Trophoblast cell (in vitro differentiated cells and primary cell): ENCODE measurements around the gene R3HCC1L.

ENCODE experiments used
- DNase-seq, 2 donors: peaks; one replicate each; pipeline ENCODE4 v3.0.0-alpha.2; 2016
- H2AFZ ChIP-seq: 2 replicates; pipeline ENCODE4 v1.6.1; 2013; ENCODE audit warnings: low read length, moderate library complexity, mild to moderate bottlenecking; ENCODE audit not compliant: insufficient read depth, poor library complexity
- H2AK5ac ChIP-seq: 2 replicates; pipeline ENCODE4 v1.6.1; 2013; ENCODE audit warnings: mild to moderate bottlenecking, low read length
- H2BK120ac ChIP-seq: 2 replicates; pipeline ENCODE4 v1.6.1; 2013; ENCODE audit warnings: low read length, mild to moderate bottlenecking, moderate library complexity; ENCODE audit not compliant: insufficient read depth, poor library complexity
- H2BK12ac ChIP-seq: 2 replicates; pipeline ENCODE4 v1.6.1; 2013; ENCODE audit warnings: mild to moderate bottlenecking, low read length, moderate library complexity
- H2BK5ac ChIP-seq: 2 replicates; pipeline ENCODE4 v1.6.1; 2013; ENCODE audit warnings: low read length, low read depth, moderate library complexity, mild to moderate bottlenecking; ENCODE audit not compliant: poor library complexity
- H3K14ac ChIP-seq: 2 replicates; pipeline ENCODE4 v1.6.1; 2013; ENCODE audit warnings: mild to moderate bottlenecking, low read length
- H3K18ac ChIP-seq: 2 replicates; pipeline ENCODE4 v1.6.1; 2013; ENCODE audit warnings: mild to moderate bottlenecking, low read length
- H3K23ac ChIP-seq: 2 replicates; pipeline ENCODE4 v1.6.1; 2013; ENCODE audit warnings: low read length
- H3K27ac ChIP-seq: 2 replicates; pipeline ENCODE4 v1.5.1; 2013; ENCODE audit warnings: low read depth, mild to moderate bottlenecking, inconsistent platforms, low read length, moderate library complexity
- H3K27me3 ChIP-seq: 2 replicates; pipeline ENCODE4 v1.6.1; 2013; ENCODE audit warnings: inconsistent platforms, mild to moderate bottlenecking, low read length, moderate library complexity; ENCODE audit not compliant: insufficient read depth
- H3K36me3 ChIP-seq, 2 experiments: 1 replicate in 1 of 2; 2 replicates in 1 of 2; pipeline ENCODE4 v1.6.1; 2013; ENCODE audit warnings: low read length in 2 of 2, mild to moderate bottlenecking in 2 of 2, moderate library complexity in 1 of 2; ENCODE audit not compliant: insufficient read depth in 2 of 2, control insufficient read depth in 1 of 2
- H3K4ac ChIP-seq: 2 replicates; pipeline ENCODE4 v1.6.1; 2013; ENCODE audit warnings: low read depth, mild to moderate bottlenecking, low read length, moderate library complexity
- H3K4me1 ChIP-seq, 2 experiments: 1 replicate in 1 of 2; 2 replicates in 1 of 2; pipeline ENCODE4 v1.6.1; 2013; ENCODE audit warnings: low read length in 2 of 2, mild to moderate bottlenecking in 2 of 2, moderate library complexity in 1 of 2; ENCODE audit not compliant: insufficient read depth in 2 of 2, control insufficient read depth in 1 of 2
- H3K4me2 ChIP-seq: 2 replicates; pipeline ENCODE4 v1.6.1; 2013; ENCODE audit warnings: inconsistent platforms, mild to moderate bottlenecking, low read length, moderate library complexity
- H3K4me3 ChIP-seq: 2 replicates; pipeline ENCODE4 v1.5.1; 2013; ENCODE audit warnings: mild to moderate bottlenecking, low read depth, low read length, inconsistent platforms
- H3K79me1 ChIP-seq: one replicate; pipeline ENCODE4 v1.6.1; 2013; ENCODE audit warnings: low read length
- H3K79me2 ChIP-seq: 2 replicates; pipeline ENCODE4 v1.6.1; 2013; ENCODE audit warnings: low read length, mild to moderate bottlenecking; ENCODE audit not compliant: control insufficient read depth, insufficient read depth, poor library complexity
- H3K9ac ChIP-seq: 2 replicates; pipeline ENCODE4 v1.6.1; 2013; ENCODE audit warnings: mild to moderate bottlenecking, low read length
- H3K9me3 ChIP-seq: 2 replicates; pipeline ENCODE4 v1.6.1; 2013; ENCODE audit warnings: low read depth, mild to moderate bottlenecking, control low read depth, inconsistent platforms, low read length; ENCODE audit not compliant: insufficient read depth
- H4K12ac ChIP-seq: 2 replicates; pipeline ENCODE4 v1.6.1; 2013; ENCODE audit warnings: low read depth, mild to moderate bottlenecking, low read length, moderate library complexity
- H4K8ac ChIP-seq: 2 replicates; pipeline ENCODE4 v1.6.1; 2013; ENCODE audit warnings: low read depth, mild to moderate bottlenecking, low read length, moderate library complexity
- H4K91ac ChIP-seq: one replicate; pipeline ENCODE4 v1.6.1; 2013; ENCODE audit warnings: low read depth, mild to moderate bottlenecking, low read length, moderate library complexity
- WGBS: extraction: QIAGEN DNeasy Blood & Tissue Kit; methylation state at CpG from one replicate; pipeline ENCODE4 v1.1.7; 2013; ENCODE audit warnings: missing lambda C conversion rate; ENCODE audit not compliant: insufficient read length, insufficient coverage; ENCODE audit errors: extremely low coverage; 5-methylcytosine and 5-hydroxymethylcytosine counted together

The R3HCC1L gene

GRCh38 chr10:98257961-98258360 is 123.5 kb downstream of the R3HCC1L start:
- H2BK12ac ChIP-seq = no peak overlapping the region
- no peaks in the 10 kb centered on the region for H3K9me3 ChIP-seq
- no peak overlapping the region for H3K4me2 ChIP-seq
- H4K91ac ChIP-seq = no peak overlapping the region
- no peak overlapping the region for H3K18ac ChIP-seq
- peaks cover 4 to 5% of the 10 kb centered on the region in 2 experiments for H3K36me3 ChIP-seq
- no peak overlapping the region for H3K23ac ChIP-seq
- H3K27me3 ChIP-seq = no peaks in the 10 kb centered on the region
- DNase-seq = no peak
- H3K79me1 ChIP-seq = no peaks in the 10 kb centered on the region
- H3K4me1 ChIP-seq = no peaks in the 10 kb centered on the region
- H3K4me3 ChIP-seq = no peak overlapping the region
- WGBS = no CpG with 5 or more reads among the region's 16 CpGs
- H4K12ac ChIP-seq = no peak overlapping the region
- no peak overlapping the region for H4K8ac ChIP-seq
- no peak overlapping the region for H3K4ac ChIP-seq
- no peak overlapping the region for H3K9ac ChIP-seq
- no peak overlapping the region for H2BK120ac ChIP-seq
- no peak overlapping the region for H2BK5ac ChIP-seq
- no peak overlapping the region for H3K27ac ChIP-seq
- H3K14ac ChIP-seq = no peak overlapping the region
- no peak overlapping the region for H2AK5ac ChIP-seq
- no peaks in the 10 kb centered on the region for H3K79me2 ChIP-seq
- no peak overlapping the region for H2AFZ ChIP-seq

GRCh38 chr10:98258683-98259454 is 124.4 kb downstream of the R3HCC1L start:
- H2AK5ac ChIP-seq = no peak overlapping the region
- peak overlapping the region; percentile 25 for H3K4me3 ChIP-seq
- H3K23ac ChIP-seq = no peak overlapping the region
- no peaks in the 10 kb centered on the region for H3K79me1 ChIP-seq
- no peaks in the 10 kb centered on the region for H3K79me2 ChIP-seq
- WGBS = no CpG with 5 or more reads among the region's 13 CpGs
- H3K14ac ChIP-seq = no peak overlapping the region
- H2AFZ ChIP-seq = no peak overlapping the region
- no peak overlapping the region for H3K4ac ChIP-seq
- no peak overlapping the region for H2BK5ac ChIP-seq
- H2BK120ac ChIP-seq = no peak overlapping the region
- no peaks in the 10 kb centered on the region for H3K27me3 ChIP-seq
- peaks cover 2 to 4% of the 10 kb centered on the region in 2 experiments for H3K36me3 ChIP-seq
- no peaks in the 10 kb centered on the region for H3K9me3 ChIP-seq
- DNase-seq = no peak
- H2BK12ac ChIP-seq = no peak overlapping the region
- no peak overlapping the region for H3K18ac ChIP-seq
- no peak overlapping the region for H4K91ac ChIP-seq
- H3K9ac ChIP-seq = no peak overlapping the region
- H4K8ac ChIP-seq = no peak overlapping the region
- no peak overlapping the region for H4K12ac ChIP-seq
- no peaks in the 10 kb centered on the region for H3K4me1 ChIP-seq
- no peak overlapping the region for H3K4me2 ChIP-seq
- H3K27ac ChIP-seq = no peak overlapping the region

GRCh38 chr10:98259606-98260315 is 125.3 kb downstream of the R3HCC1L start:
- no peak overlapping the region for H3K9ac ChIP-seq
- H2AFZ ChIP-seq = no peak overlapping the region
- H3K4me1 ChIP-seq = no peaks in the 10 kb centered on the region
- no peak overlapping the region for H3K23ac ChIP-seq
- no peaks in the 10 kb centered on the region for H3K79me2 ChIP-seq
- no peaks in the 10 kb centered on the region for H3K27me3 ChIP-seq
- H2BK5ac ChIP-seq = no peak overlapping the region
- no peak overlapping the region for H3K4me2 ChIP-seq
- no peak overlapping the region for H3K4ac ChIP-seq
- no peak overlapping the region for H2AK5ac ChIP-seq
- H4K8ac ChIP-seq = no peak overlapping the region
- H3K27ac ChIP-seq = no peak overlapping the region
- H2BK12ac ChIP-seq = no peak overlapping the region
- no peak overlapping the region for H2BK120ac ChIP-seq
- no peak overlapping the region for H4K91ac ChIP-seq
- no peak overlapping the region for H3K18ac ChIP-seq
- H3K14ac ChIP-seq = no peak overlapping the region
- peaks cover 2 to 4% of the 10 kb centered on the region in 2 experiments for H3K36me3 ChIP-seq
- H4K12ac ChIP-seq = no peak overlapping the region
- WGBS = no CpG with 5 or more reads among the region's 14 CpGs
- H3K4me3 ChIP-seq = no peak overlapping the region
- peak in 1 of 2 donors; percentile 20 for DNase-seq
- no peaks in the 10 kb centered on the region for H3K79me1 ChIP-seq
- no peaks in the 10 kb centered on the region for H3K9me3 ChIP-seq

GRCh38 chr10:98260350-98260749 is 125.9 kb downstream of the R3HCC1L start:
- no peak overlapping the region for H3K23ac ChIP-seq
- H3K4me1 ChIP-seq = no peaks in the 10 kb centered on the region
- H3K4me2 ChIP-seq = no peak overlapping the region
- H3K9ac ChIP-seq = no peak overlapping the region
- H3K36me3 ChIP-seq = peaks cover 2 to 4% of the 10 kb centered on the region in 2 experiments
- no peak overlapping the region for H2BK5ac ChIP-seq
- H3K27ac ChIP-seq = no peak overlapping the region
- H3K4ac ChIP-seq = no peak overlapping the region
- no peak overlapping the region for H3K18ac ChIP-seq
- no peak overlapping the region for H2BK120ac ChIP-seq
- H3K27me3 ChIP-seq = no peaks in the 10 kb centered on the region
- H3K79me1 ChIP-seq = no peaks in the 10 kb centered on the region
- no peak overlapping the region for H4K91ac ChIP-seq
- no peak overlapping the region for H4K8ac ChIP-seq
- no peak for DNase-seq
- H3K14ac ChIP-seq = no peak overlapping the region
- no peak overlapping the region for H2AK5ac ChIP-seq
- no peaks in the 10 kb centered on the region for H3K79me2 ChIP-seq
- no peak overlapping the region for H4K12ac ChIP-seq
- H3K9me3 ChIP-seq = no peaks in the 10 kb centered on the region
- H3K4me3 ChIP-seq = no peak overlapping the region
- H2AFZ ChIP-seq = no peak overlapping the region
- no CpG with 5 or more reads among the region's 9 CpGs for WGBS
- no peak overlapping the region for H2BK12ac ChIP-seq
